Lower lobe of right lung (tissue), 2 donors: ENCODE data around the gene TNS4. TPM values are rescaled to one million over a fixed set of nuclear protein-coding genes. Genes with fewer than 3 reads are reported as not detected.

ENCODE experiments used
- ATAC-seq, 2 donors: fragments of 200-7000 bp; cut with Tn5 transposase; one replicate each; pipeline ENCODE4 v1.9.1; 2020 to 2022; ENCODE audit warnings: mild to moderate bottlenecking in 2 of 2, moderate library complexity in 2 of 2
- DNase-seq: peaks from one replicate; pipeline ENCODE4 v3.0.0-alpha.2; 2020
- H3K27ac ChIP-seq: fragments of 200-600 bp; one replicate; pipeline ENCODE4 v1.8.0; 2022
- H3K27me3 ChIP-seq: fragments of 200-600 bp; one replicate; pipeline ENCODE4 v1.8.0; 2022; ENCODE audit warnings: low read depth
- H3K36me3 ChIP-seq: fragments of 200-600 bp; one replicate; pipeline ENCODE4 v1.8.0; 2022; ENCODE audit warnings: mild to moderate bottlenecking
- H3K4me1 ChIP-seq: fragments of 200-600 bp; one replicate; pipeline ENCODE4 v1.8.0; 2022
- H3K4me3 ChIP-seq: fragments of 200-600 bp; one replicate; pipeline ENCODE4 v1.8.0; 2022; ENCODE audit warnings: mild to moderate bottlenecking
- H3K9me3 ChIP-seq: fragments of 200-600 bp; one replicate; pipeline ENCODE4 v1.8.0; 2022
- CTCF ChIP-seq: fragments of 200-600 bp; IDR thresholded peaks from one replicate; pipeline ENCODE4 v1.8.0; 2022; ENCODE audit warnings: antibody characterized with exemption, mild to moderate bottlenecking
- intact Hi-C: fragments of 100-400 bp; cut with DNase I; formaldehyde crosslinking; loops from one replicate; pipeline ENCODE4 v1.11.0; 2022
- total RNA-seq: library from RNA; stranded (reverse); fragmentation: NEBNext Ultra II Directional; extraction: Animal tissue kit (Norgen Biotek cat#: 25700); gene quantifications from one replicate; pipeline ENCODE4 v1.2.1, GENCODE V29; 2021
- donor health status: DM: no; HTN: yes; CAD: no; lungs with severe emphysema.

TNS4 gene
- total RNA-seq, 1 donor from 2014 or later = 0.68 TPM

DNA sequence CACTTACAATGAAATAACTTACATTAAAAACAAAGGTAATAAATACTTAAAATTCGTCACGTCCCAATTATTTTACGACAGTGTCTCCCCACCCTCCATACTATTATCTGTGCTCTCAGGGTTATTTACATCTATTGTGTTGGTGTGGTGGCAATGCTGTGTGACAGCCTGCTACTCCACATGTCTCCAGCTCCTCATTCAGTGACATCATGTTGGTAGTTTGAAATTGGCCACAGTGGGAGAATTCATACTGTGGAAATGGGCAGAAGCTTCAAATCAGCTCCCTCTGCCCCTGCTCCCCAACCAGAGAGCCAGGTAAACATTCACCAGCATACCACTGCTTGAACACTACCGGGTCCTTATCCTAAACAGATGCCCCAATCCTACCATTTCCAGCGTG lies 6.3 kb downstream of the TNS4 start:
- Histone ChIP-seq H3K4me1 (peaks cover 31% of the 10 kb centered on the region), H3K27me3 (no peaks in the 10 kb centered on the region), H3K36me3 (no peaks in the 10 kb centered on the region), H3K27ac (no peak overlapping the region), H3K9me3 (no peaks in the 10 kb centered on the region), H3K4me3 (no peak overlapping the region)
- no peak for TF ChIP-seq CTCF
- no peak for DNase-seq
- intact Hi-C loops = no loop called here
- ATAC-seq = no peak

- no peak for DNase-seq
These were observed 7.7 kb downstream of the TNS4 start for GRCh38 chr17:40493697-40494096.

GRCh38 chr17:40491486-40491885 lies 9.9 kb downstream of the TNS4 start:
- intact Hi-C loops = no loop called here
- Histone ChIP-seq H3K4me1 (peaks cover 20% of the 10 kb centered on the region), H3K4me3 (no peak overlapping the region), H3K27ac (no peak overlapping the region), H3K27me3 (no peaks in the 10 kb centered on the region), H3K36me3 (no peaks in the 10 kb centered on the region), H3K9me3 (no peaks in the 10 kb centered on the region)
- DNase-seq = no peak
- no peak for TF ChIP-seq CTCF
- ATAC-seq = no peak

More at GRCh38 chr17:40493697-40494096, 7.7 kb downstream of the TNS4 start:
- Histone ChIP-seq H3K9me3 (no peaks in the 10 kb centered on the region), H3K36me3 (no peaks in the 10 kb centered on the region), H3K4me3 (no peak overlapping the region), H3K27ac (no peak overlapping the region), H3K27me3 (no peaks in the 10 kb centered on the region), H3K4me1 (peaks cover 24% of the 10 kb centered on the region)
- intact Hi-C loops = no loop called here
- TF ChIP-seq CTCF = no peak
- no peak for ATAC-seq

GRCh38 chr17:40490982-40491381 lies 10.4 kb downstream of the TNS4 start:
- no peak for TF ChIP-seq CTCF
- DNase-seq (no peak), ATAC-seq (no peak)
- H3K4me3 ChIP-seq = no peak overlapping the region
- no peaks in the 10 kb centered on the region for H3K27me3 ChIP-seq
- H3K27ac ChIP-seq = no peak overlapping the region
- H3K4me1 ChIP-seq = peaks cover 25% of the 10 kb centered on the region
- intact Hi-C loops = no loop called here
- H3K36me3 ChIP-seq = no peaks in the 10 kb centered on the region
- H3K9me3 ChIP-seq = no peaks in the 10 kb centered on the region

GRCh38 chr17:40490289-40490853 lies 11.1 kb downstream of the TNS4 start:
- no peak for DNase-seq

More at GRCh38 chr17:40490289-40490853, 11.1 kb downstream of the TNS4 start:
- no peak for TF ChIP-seq CTCF
- Histone ChIP-seq H3K4me1 (peaks cover 30% of the 10 kb centered on the region), H3K27me3 (no peaks in the 10 kb centered on the region), H3K27ac (peak overlapping the region; percentile 3), H3K4me3 (no peak overlapping the region), H3K9me3 (no peaks in the 10 kb centered on the region), H3K36me3 (no peaks in the 10 kb centered on the region)
- peak; percentile 18 to 29 for ATAC-seq
- intact Hi-C loops = no loop called here
